ENCODE data around the gene AMZ1. TPM values are rescaled to one million over a fixed set of nuclear protein-coding genes. Genes with fewer than 3 reads are reported as not detected.

AMZ1 gene
- total RNA-seq, 1 experiment from 2014 or later = 0.74 TPM

DNA sequence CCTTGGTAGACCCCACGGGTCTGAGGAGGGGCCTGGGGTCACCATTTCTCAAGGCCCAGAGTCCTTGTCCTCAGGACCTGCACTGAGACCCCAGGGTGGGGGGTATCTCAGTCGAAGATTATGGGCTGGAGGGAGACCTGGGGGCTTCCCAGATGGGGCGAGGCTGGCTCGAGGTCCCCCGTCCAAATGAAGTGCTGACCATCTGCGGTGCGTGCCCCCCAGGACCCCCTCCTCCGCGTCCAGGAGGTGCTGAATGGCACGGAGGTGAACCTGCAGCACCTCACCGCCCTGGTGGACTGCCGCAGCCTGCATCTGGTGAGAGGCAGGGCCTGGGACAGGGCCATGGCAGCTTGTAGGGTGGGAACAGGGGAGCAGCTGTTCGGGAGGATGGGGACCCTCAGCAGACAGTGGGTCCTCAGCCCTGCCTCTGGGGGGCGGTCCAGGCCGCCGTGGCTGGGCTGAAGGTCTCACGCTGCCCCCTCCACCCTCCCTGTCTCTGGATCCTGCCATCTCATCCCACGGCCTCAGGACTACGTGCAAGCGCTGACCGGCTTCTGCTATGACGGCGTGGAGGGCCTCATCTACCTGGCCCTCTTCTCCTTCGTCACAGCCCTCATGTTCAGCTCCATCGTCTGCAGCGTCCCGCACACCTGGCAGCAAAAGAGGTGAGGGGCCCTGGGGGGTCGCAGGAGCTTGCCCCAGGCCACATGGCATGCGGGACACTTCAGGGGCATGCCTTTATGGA is 32.0 kb upstream of the AMZ1 start:
- Histone ChIP-seq H4K20me1 (ENCODE audit: control insufficient read depth, insufficient read depth, insufficient read length) (no peaks in the 10 kb centered on the region), H3K9ac (ENCODE audit: extremely low read depth, insufficient read length, low read length) (no peak overlapping the region), H3K4ac (ENCODE audit: low read depth, low read length) (no peak overlapping the region), H3K56ac (ENCODE audit: insufficient read length, low read depth, low read length) (no peak overlapping the region), H3K4me2 (ENCODE audit: insufficient read depth, insufficient read length, low read length) (no peak overlapping the region), H3K27ac (ENCODE audit: insufficient read length, low read depth, low read length) (no peak overlapping the region), H3K9me3 (ENCODE audit: control insufficient read depth, low read depth, low read length) (no peaks in the 10 kb centered on the region), H3K79me2 (ENCODE audit: insufficient read depth, low read length) (no peaks in the 10 kb centered on the region), H3K23ac (ENCODE audit: insufficient read length, low read depth, low read length) (no peak overlapping the region), H2BK20ac (ENCODE audit: low read depth, low read length, poor library complexity, severe bottlenecking) (no peak overlapping the region), H4K8ac (replicated peaks; ENCODE audit: insufficient read length, low read depth, low read length) (no peak overlapping the region), H4K91ac (ENCODE audit: insufficient read length, low read depth, low read length) (no peak overlapping the region), H3K4me1 (ENCODE audit: insufficient read depth, low read length) (no peaks in the 10 kb centered on the region), H2AK5ac (ENCODE audit: insufficient read length, low read length) (no peak overlapping the region), H3T11ph (ENCODE audit: low read length) (no peak overlapping the region), H3K27me3 (ENCODE audit: insufficient read depth, low read length) (no peaks in the 10 kb centered on the region), H2BK5ac (ENCODE audit: insufficient read length, low read length) (no peak overlapping the region), H2BK15ac (ENCODE audit: low read depth, low read length) (no peak overlapping the region), H2BK120ac (ENCODE audit: low read depth, low read length, poor library complexity, severe bottlenecking) (no peak overlapping the region), H4K5ac (ENCODE audit: insufficient read length, low read depth, low read length) (no peak overlapping the region), H3K14ac (ENCODE audit: insufficient read depth, low read length) (no peak overlapping the region), H2AFZ (ENCODE audit: low read length) (no peak overlapping the region), H3K23me2 (ENCODE audit: insufficient read length, low read depth, low read length, poor library complexity, severe bottlenecking) (no peaks in the 10 kb centered on the region), H2BK12ac (ENCODE audit: insufficient read length, low read depth, low read length) (no peak overlapping the region), H3K18ac (ENCODE audit: insufficient read length, low read depth, low read length) (no peak overlapping the region), H3K79me1 (ENCODE audit: insufficient read depth, low read depth, low read length, poor library complexity, severe bottlenecking) (no peaks in the 10 kb centered on the region)
- no peak overlapping the region for H3K27ac Mint-ChIP-seq
- H3K4me1 Mint-ChIP-seq = no peaks in the 10 kb centered on the region
- no peak overlapping the region for H3K4me3 Mint-ChIP-seq
- TF ChIP-seq, protein P1, sequence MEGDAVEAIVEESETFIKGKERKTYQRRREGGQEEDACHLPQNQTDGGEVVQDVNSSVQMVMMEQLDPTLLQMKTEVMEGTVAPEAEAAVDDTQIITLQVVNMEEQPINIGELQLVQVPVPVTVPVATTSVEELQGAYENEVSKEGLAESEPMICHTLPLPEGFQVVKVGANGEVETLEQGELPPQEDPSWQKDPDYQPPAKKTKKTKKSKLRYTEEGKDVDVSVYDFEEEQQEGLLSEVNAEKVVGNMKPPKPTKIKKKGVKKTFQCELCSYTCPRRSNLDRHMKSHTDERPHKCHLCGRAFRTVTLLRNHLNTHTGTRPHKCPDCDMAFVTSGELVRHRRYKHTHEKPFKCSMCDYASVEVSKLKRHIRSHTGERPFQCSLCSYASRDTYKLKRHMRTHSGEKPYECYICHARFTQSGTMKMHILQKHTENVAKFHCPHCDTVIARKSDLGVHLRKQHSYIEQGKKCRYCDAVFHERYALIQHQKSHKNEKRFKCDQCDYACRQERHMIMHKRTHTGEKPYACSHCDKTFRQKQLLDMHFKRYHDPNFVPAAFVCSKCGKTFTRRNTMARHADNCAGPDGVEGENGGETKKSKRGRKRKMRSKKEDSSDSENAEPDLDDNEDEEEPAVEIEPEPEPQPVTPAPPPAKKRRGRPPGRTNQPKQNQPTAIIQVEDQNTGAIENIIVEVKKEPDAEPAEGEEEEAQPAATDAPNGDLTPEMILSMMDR (conservative IDR thresholded peaks at IDR 0.05) = no peak
- no CpG with 5 or more reads among the region's 29 CpGs for WGBS (ENCODE audit: extremely low coverage, insufficient read length, low lambda C conversion rate)
- no peaks in the 10 kb centered on the region; a peak in 1 of 5 replicates for H3K9me3 Mint-ChIP-seq
- no peaks in the 10 kb centered on the region for H3K27me3 Mint-ChIP-seq (ENCODE audit: low read depth)
- H3K36me3 Mint-ChIP-seq (ENCODE audit: insufficient read depth in 1 of 3, low read depth in 3 of 3) = peaks cover 17 to 43% (median 28%) of the 10 kb centered on the region in 3 experiments
- DNase-seq = no peak

All from H9 (cell line).